ENCODE results near the gene KIF3B.

KIF3B gene

GRCh38 chr20:32236048-32236533, 41.4 kb upstream of the KIF3B start:
- Histone ChIP-seq H3K4me3 (replicated peaks; ENCODE audit: insufficient read depth, low read length) (no peak overlapping the region), H3K27ac (replicated peaks) (no peak overlapping the region), H3K27me3 (ENCODE audit: insufficient read depth, poor library complexity, severe bottlenecking) (no peaks in the 10 kb centered on the region)
- TF ChIP-seq GABPA (IDR thresholded peaks at IDR 0.05; ENCODE audit: low read depth) (no peak), SPI1 (IDR thresholded peaks at IDR 0.05; ENCODE audit: borderline replicate concordance, low read depth) (no peak), REST (IDR thresholded peaks at IDR 0.05; ENCODE audit: insufficient replicate concordance, low read depth) (no peak), CTCF (IDR thresholded peaks at IDR 0.05; ENCODE audit: insufficient read depth, low read length) (no peak), POLR2AphosphoS5 (IDR thresholded peaks at IDR 0.05; ENCODE audit: low read depth) (no peak)
- no peak for DNase-seq (ENCODE audit: low read depth in 1 of 2, low spot score in 1 of 2)

- no peak overlapping the region for H3K27ac ChIP-seq (replicated peaks)
- no peaks in the 10 kb centered on the region for H3K27me3 ChIP-seq (ENCODE audit: insufficient read depth, poor library complexity, severe bottlenecking)
- H3K4me3 ChIP-seq (replicated peaks; ENCODE audit: insufficient read depth, low read length), result no peak overlapping the region
- no peak for DNase-seq (ENCODE audit: low read depth in 1 of 2, low spot score in 1 of 2)
- no peak for TF ChIP-seq REST (IDR thresholded peaks at IDR 0.05; ENCODE audit: insufficient replicate concordance, low read depth)
- no peak for TF ChIP-seq POLR2AphosphoS5 (IDR thresholded peaks at IDR 0.05; ENCODE audit: low read depth)
- TF ChIP-seq GABPA (IDR thresholded peaks at IDR 0.05; ENCODE audit: low read depth), result no peak
- TF ChIP-seq SPI1 (IDR thresholded peaks at IDR 0.05; ENCODE audit: borderline replicate concordance, low read depth), result no peak
- no peak for TF ChIP-seq CTCF (IDR thresholded peaks at IDR 0.05; ENCODE audit: insufficient read depth, low read length)
Measured at GRCh38 chr20:32236819-32237218, 40.6 kb upstream of the KIF3B start.

- TF ChIP-seq REST (IDR thresholded peaks at IDR 0.05; ENCODE audit: insufficient replicate concordance, low read depth) (no peak), SPI1 (IDR thresholded peaks at IDR 0.05; ENCODE audit: borderline replicate concordance, low read depth) (no peak), POLR2AphosphoS5 (IDR thresholded peaks at IDR 0.05; ENCODE audit: low read depth) (no peak; the same call in 1 of the 2 replicates), GABPA (IDR thresholded peaks at IDR 0.05; ENCODE audit: low read depth) (no peak), CTCF (IDR thresholded peaks at IDR 0.05; ENCODE audit: insufficient read depth, low read length) (no peak)
- Histone ChIP-seq H3K4me3 (replicated peaks; ENCODE audit: insufficient read depth, low read length) (no peak overlapping the region), H3K27ac (replicated peaks) (no peak overlapping the region), H3K27me3 (ENCODE audit: insufficient read depth, poor library complexity, severe bottlenecking) (no peaks in the 10 kb centered on the region)
- no peak for DNase-seq (ENCODE audit: low read depth in 1 of 2, low spot score in 1 of 2)
Measured at GRCh38 chr20:32237419-32237818, 40.0 kb upstream of the KIF3B start.

Data from HL-60 (cell line).